GM18867 (cell line): ENCODE results near the gene CALHM1.
"Not testable (repeated sequence)": the region's sequence is repeated elsewhere in the genome, so short reads cannot be mapped to it uniquely, and the experiment has no call there.

Source experiments
- ATAC-seq: cut with Tn5 transposase; IDR thresholded peaks from one replicate; pipeline ENCODE4 v1.9.1; 2021; ENCODE audit warnings: mild to moderate bottlenecking, moderate library complexity; ENCODE audit not compliant: unreplicated experiment

Gene CALHM1

GRCh38 chr10:103486635-103487409, 28.1 kb upstream of the CALHM1 start:
- not testable (repeated sequence) for ATAC-seq

DNA sequence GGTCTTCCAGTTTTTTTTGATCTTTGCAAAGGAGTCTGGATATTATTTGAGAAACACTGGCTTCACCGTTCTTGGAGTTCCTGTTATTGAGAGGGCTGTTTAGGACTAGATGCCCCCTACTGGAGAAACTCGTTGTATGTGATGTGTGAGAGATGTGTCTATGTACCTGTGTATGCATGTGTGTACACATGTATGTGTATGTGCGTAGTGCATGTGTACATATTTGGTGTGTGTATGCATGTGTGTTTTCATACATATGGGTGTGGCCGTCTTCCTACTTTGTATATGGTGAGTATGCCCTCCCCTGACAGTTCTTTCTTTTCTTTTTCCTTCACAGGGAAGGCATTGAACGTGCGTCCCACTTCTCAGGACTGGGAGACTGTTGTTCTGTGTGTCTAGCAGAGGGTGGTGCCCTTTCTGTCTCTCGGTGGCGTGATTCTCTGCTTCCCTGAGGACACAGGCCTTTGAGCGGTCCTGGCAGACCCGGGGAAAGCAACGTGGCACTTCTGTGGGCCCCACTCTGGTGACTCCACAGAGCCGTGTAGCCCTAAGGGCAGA, 23.4 kb upstream of the CALHM1 start:
- peak; percentile 62 for ATAC-seq

GRCh38 chr10:103480521-103480920, 21.8 kb upstream of the CALHM1 start:
- ATAC-seq = no peak

- no peak for ATAC-seq
Observed at GRCh38 chr10:103479135-103479534, 20.4 kb upstream of the CALHM1 start, which contains the start of gene CALHM3. TSS of gene CALHM3 (minus strand) at chr10:103479240. CDS start at chr10:103479032, 208 bp downstream.

DNA sequence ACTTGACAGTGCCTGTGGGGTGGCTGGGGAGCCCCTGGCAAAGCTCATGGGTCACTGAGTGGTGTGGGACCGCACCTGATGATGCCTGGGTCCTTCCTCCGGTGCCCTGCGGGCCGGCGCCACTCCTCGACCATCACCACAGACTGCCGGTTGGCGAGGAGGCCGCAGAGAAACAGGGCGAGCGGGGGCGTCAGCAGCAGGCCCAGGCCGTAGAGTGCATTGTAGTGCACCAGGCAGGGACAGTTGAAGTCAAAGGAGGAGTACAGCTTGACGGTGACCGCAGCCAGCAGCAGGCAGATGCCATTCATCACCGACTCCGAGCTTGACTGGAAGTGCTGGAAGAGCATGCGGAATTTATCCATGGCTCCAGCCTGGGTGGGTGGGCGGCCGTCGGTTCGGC, 20.0 kb upstream of the CALHM1 start:
- ATAC-seq = no peak

GRCh38 chr10:103476046-103476768, 17.5 kb upstream of the CALHM1 start:
- ATAC-seq = no peak

GRCh38 chr10:103475437-103475836, 16.7 kb upstream of the CALHM1 start:
- ATAC-seq = no peak

GRCh38 chr10:103474077-103474476, 15.4 kb upstream of the CALHM1 start:
- ATAC-seq = no peak

DNA sequence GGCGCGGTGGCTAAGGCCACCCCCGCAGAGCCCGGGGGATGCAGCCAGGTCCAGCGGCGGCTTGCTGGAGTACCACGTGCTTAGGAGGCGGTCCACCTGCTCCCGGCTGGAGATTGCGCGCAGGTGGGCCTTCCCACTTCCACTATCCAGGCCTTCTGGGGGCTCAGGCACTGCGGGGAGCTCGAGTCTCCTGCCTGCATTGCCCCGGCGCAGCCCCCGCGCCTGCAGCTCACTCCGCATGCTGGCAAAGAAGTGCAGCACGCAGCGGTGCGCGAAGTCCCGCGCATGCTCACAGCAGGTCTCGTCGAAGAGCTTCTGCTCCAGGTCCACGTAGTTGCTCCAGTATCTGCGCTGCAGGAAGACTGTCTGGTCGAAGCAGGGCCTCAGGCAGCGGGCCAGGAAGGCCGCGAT, 14.6 kb upstream of the CALHM1 start:
- no peak for ATAC-seq

DNA sequence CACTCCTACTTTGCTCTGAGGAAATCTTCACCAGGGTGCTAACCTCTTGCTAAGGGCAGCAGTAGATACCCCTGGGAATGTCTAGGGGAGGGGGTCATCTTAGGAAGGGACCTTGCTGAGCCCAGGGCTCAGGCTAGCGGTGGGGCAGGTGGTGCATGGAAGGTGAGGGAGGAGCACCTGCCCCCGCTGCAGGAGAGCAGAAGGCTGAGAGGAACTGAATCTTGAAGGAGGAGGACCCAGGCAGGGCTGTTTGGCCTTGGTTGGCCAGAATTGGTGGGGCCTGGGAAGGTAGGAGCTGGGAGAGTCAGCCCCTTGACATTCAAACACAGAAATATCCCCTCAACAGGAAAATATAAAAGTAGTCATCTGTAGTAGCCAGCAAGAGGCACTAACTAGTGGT, 13.3 kb upstream of the CALHM1 start:
- ATAC-seq = peak; percentile 38

DNA sequence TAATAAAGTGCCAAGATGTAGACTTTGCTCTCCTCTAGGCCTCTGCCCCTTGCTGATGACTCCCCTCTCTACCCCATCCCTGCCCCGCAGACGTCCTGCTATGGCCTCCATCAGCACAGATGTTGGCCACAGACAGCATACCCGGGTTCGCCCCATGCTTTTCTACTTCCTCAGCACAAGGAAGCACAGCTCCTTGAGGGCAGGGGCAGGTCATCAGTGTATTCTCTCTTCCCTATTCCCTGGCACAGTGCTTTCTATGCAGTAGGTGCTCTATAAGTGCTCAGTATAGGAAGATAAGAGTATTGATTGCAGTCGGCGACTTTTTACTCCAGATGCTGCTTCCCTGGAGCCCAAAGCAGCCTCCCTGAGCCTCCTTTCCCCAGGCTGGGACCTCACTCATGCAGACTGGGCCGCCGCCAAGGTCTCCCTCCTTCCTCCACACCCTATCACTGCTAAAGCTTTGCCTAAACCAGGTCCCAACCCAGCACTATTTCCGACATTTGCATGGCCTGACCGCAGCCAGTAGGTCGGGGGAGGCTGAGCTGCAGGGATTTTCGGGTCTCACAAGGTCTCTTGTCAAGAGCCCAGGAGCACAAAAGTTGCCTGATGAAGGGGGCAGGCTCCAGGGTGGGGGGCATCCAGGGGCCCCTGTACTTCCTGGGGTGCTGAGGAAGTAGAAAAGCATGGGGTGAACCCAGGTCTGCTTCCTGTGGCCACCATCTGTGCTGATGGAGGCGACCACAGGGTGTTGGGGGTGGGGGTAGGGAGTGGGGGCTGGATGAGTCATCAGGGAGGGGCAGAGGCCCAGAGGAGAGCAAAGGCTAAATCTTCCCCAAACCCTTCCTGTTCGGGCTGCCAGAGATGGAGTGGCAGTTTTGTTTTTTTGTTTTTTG, 12.3 kb upstream of the CALHM1 start:
- ATAC-seq = peak; percentile 70

- ATAC-seq = no peak
Observed at GRCh38 chr10:103469201-103469600, 10.5 kb upstream of the CALHM1 start.

DNA sequence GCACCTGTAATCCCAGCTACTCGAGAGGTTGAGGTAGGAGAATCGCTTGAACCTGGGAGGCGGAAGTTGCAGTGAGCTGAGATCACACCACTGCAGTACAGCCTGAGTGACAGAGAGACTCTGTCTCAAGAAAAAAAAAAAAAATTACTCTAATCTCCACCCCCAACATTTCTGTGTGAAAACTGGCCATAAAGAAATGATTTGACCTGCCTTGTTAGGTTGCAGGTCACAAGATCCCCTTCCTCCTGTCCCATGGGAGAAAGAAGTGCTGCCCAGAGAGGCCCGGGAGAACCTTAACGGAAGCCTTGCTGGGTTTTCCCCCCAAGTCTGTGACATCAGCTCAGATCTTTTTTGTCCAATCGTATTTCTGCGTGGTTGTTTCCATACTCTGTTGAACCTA, 8.7 kb upstream of the CALHM1 start:
- ATAC-seq = no peak

DNA sequence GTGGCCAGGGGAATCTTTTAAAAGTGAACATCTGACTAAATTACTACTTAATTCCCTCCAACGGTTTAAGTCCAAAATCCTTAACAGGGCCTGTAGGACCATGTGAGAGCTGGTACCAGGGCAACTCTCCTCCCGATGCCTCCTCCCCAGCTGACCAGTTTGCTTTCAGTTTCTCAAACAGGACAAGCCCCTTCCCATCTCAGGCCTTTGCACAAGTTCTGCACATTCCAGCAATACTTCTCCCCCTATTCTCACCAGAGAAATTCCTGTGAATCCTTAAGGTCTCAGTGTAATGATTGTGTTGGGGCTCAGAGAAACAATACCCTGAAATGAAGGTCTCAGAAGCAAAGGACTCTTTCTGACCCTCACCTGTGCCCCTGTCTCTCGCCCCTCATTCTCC, 8.0 kb upstream of the CALHM1 start:
- no peak for ATAC-seq

DNA sequence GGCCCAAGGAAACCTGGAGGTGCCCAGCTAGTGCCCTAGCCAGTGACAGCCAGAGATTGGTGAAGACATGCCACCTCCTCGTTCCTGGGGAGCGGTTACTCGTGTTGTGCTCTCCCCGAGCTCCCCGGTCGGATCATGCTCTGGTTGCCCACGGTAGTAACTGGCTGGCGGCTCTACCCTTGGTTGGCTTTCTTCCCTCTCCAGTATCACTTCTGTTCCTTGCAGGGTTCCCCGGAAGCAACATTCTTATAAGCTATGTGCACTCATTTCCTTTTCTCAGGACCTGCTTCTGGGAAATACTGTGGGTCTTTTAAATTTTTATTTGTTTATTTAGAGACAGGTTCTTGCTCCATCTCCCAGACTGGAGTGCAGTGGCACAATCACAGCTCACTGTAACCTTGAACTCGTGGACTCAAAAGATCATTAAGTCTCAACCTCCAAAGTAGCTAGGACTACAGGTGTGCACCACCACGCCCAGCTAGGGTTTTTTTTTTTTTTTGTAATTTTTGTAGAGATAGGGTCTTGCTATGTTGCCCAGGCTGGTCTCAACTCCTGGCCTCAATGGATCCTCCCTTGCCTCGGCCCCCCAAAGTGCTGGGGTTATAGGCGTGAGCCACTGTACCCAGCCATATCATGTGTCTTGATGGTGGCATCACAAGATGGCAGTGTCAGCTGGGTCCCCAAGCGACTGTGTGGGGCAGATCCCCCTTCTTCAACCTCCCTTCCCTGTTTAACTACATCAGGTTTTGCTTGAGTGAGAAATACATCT, 6.9 kb upstream of the CALHM1 start:
- no peak for ATAC-seq

DNA sequence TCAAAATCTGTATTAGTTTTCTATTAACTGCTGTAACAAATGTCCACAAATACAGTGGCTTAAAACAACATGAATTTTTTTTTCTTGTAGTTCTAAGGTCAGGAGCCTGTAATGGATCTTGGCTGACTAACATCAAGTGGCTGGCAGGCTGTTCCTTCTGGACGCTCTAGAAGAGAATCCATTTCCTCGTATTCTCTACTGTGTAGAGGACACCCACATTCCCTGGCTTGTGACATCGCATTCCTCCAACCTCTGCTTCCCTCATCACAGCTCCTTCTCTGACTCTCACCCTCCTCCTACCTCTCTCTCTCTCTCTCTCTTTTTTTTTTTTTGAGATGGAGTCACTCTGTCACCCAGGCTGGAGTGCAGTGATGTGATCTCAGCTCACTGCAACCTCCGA, 4.8 kb upstream of the CALHM1 start:
- ATAC-seq = no peak

DNA sequence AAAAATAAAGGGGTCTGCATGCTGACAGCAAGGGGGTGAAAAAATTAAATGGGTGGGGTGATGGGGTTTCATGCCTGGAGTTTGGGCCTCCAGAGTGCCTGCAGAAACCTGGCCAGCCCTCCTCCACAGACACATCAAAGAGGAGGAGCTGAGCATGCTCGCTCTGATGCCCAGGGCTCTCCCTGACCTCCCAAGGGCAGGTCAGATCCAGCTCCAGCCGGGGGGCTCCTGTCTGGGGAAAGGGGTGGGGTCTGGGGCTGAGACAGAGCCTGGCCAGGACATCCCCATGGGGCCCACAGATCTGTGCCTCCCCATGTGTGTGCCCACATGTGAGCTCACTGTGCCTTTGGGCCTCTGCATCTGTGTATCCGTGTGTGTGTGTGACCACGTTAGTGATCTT, 915 bp upstream of the CALHM1 start:
- ATAC-seq = no peak

DNA sequence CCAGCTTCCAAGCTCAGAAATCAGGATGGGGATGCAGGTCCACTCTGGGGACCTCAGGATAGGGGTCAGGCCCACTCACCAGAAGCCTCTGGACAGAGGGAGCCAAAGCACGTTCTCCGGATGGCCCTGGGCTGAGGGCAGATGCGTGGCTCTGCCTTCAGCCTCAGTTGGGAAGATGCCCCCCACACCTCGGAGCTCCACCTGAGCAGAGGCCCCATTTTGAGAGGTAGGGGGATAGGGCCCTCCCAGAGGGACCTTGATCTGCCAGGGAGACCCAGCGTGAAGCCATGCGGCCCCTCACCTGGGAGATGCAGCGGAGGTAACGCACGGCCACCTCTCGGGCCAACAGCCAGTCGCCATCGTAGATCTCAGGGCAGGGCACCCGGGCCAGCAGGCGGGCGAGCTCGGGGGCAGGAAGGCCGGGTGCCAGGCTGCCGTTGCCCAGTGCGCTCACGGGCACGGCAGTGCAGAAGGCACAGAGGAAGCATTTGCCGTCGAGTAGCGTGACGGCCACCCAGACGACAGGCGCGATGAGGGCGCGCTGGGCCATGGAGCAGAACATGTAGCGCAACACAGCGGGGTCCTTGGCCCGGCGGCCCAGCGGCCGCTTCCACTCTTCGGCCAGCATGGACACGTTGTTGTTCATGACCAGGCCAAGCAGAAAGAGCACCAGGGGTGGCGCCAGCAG, 660 bp downstream of the CALHM1 start:
- no peak for ATAC-seq

GRCh38 chr10:103457176-103457712, 1.5 kb downstream of the CALHM1 start:
- no peak for ATAC-seq
